Type B pancreatic cell (in vitro differentiated cells): ENCODE measurements around the gene KLK1. TPM values are rescaled to one million over a fixed set of nuclear protein-coding genes. Genes with fewer than 3 reads are reported as not detected.
A peak's percentile ranks its signal among the peaks of the same experiment; 100 is the strongest.

Experiments used
- DNase-seq: peaks from one replicate; pipeline ENCODE4 v3.0.0; 2021; ENCODE audit warnings: mixed read lengths; ENCODE audit not compliant: unreplicated experiment; ENCODE audit errors: extremely low spot score
- H3K27ac Mint-ChIP-seq: 2 replicates; pipeline ENCODE4 v1.8.0; 2021; ENCODE audit warnings: mild to moderate bottlenecking, mixed read lengths
- H3K27me3 Mint-ChIP-seq: 2 replicates; pipeline ENCODE4 v1.8.0; 2021; ENCODE audit warnings: mixed read lengths
- H3K36me3 Mint-ChIP-seq: 2 replicates; pipeline ENCODE4 v1.8.0; 2021; ENCODE audit warnings: mixed read lengths
- H3K4me1 Mint-ChIP-seq: one replicate; pipeline ENCODE4 v1.8.0; 2021; ENCODE audit warnings: mixed read lengths; ENCODE audit not compliant: unreplicated experiment
- H3K4me3 Mint-ChIP-seq: 2 replicates; pipeline ENCODE4 v1.8.0; 2021; ENCODE audit warnings: mild to moderate bottlenecking, mixed read lengths
- H3K9me3 Mint-ChIP-seq: 2 replicates; pipeline ENCODE4 v1.8.0; 2021; ENCODE audit warnings: mixed read lengths
- CTCF ChIP-seq: fragments of 200-600 bp; sonication (generic); conservative IDR thresholded peaks from 2 replicates; pipeline ENCODE4 v1.5.0; 2021; ENCODE audit warnings: antibody characterized with exemption, mild to moderate bottlenecking
- total RNA-seq: library from RNA; stranded (reverse); gene quantifications from 2 replicates; pipeline ENCODE4 v1.2.1, GENCODE V29; 2021; ENCODE audit warnings: low replicate concordance

The KLK1 gene
- total RNA-seq, 1 donor from 2014 or later, result 1.5 TPM

GRCh38 chr19:50861010-50861409 is 37.4 kb upstream of the KLK1 start:
- peaks cover 7% of the 10 kb centered on the region for H3K4me1 Mint-ChIP-seq

GRCh38 chr19:50859849-50860248 is 36.3 kb upstream of the KLK1 start:
- DNase-seq, result no peak
- H3K27me3 Mint-ChIP-seq, result peaks cover 72% of the 10 kb centered on the region
- no peaks in the 10 kb centered on the region for H3K36me3 Mint-ChIP-seq
- no peak overlapping the region for H3K27ac Mint-ChIP-seq
- TF ChIP-seq CTCF, result no peak
- peaks cover 7% of the 10 kb centered on the region for H3K4me1 Mint-ChIP-seq
- no peaks in the 10 kb centered on the region for H3K9me3 Mint-ChIP-seq
- no peak overlapping the region for H3K4me3 Mint-ChIP-seq

More at GRCh38 chr19:50861010-50861409, 37.4 kb upstream of the KLK1 start:
- Mint-ChIP-seq H3K36me3 (no peaks in the 10 kb centered on the region), H3K9me3 (no peaks in the 10 kb centered on the region), H3K27ac (no peak overlapping the region), H3K4me3 (no peak overlapping the region), H3K27me3 (peaks cover 66% of the 10 kb centered on the region)
- TF ChIP-seq CTCF, result no peak
- DNase-seq, result no peak

DNA sequence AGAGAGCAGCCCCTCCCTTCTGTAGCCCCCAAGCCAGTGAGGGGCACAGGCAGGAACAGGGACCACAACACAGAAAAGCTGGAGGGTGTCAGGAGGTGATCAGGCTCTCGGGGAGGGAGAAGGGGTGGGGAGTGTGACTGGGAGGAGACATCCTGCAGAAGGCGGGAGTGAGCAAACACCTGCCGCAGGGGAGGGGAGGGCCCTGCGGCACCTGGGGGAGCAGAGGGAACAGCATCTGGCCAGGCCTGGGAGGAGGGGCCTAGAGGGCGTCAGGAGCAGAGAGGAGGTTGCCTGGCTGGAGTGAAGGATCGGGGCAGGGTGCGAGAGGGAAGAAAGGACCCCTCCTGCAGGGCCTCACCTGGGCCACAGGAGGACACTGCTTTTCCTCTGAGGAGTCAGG is 35.3 kb upstream of the KLK1 start:
- no peak for TF ChIP-seq CTCF
- Mint-ChIP-seq H3K4me3 (no peak overlapping the region), H3K27me3 (peaks cover 75% of the 10 kb centered on the region), H3K36me3 (no peaks in the 10 kb centered on the region), H3K4me1 (peaks cover 7% of the 10 kb centered on the region), H3K27ac (peak overlapping the region; percentile 11), H3K9me3 (no peaks in the 10 kb centered on the region)
- no peak for DNase-seq

DNA sequence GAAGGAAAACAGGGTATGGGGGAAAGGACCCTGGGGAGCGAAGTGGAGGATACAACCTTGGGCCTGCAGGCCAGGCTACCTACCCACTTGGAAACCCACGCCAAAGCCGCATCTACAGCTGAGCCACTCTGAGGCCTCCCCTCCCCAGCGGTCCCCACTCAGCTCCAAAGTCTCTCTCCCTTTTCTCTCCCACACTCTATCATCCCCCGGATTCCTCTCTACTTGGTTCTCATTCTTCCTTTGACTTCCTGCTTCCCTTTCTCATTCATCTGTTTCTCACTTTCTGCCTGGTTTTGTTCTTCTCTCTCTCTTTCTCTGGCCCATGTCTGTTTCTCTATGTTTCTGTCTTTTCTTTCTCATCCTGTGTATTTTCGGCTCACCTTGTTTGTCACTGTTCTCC is 33.8 kb upstream of the KLK1 start:
- H3K27ac Mint-ChIP-seq, result no peak overlapping the region
- H3K9me3 Mint-ChIP-seq, result no peaks in the 10 kb centered on the region
- H3K4me3 Mint-ChIP-seq, result no peak overlapping the region
- peaks cover 7% of the 10 kb centered on the region for H3K4me1 Mint-ChIP-seq
- no peaks in the 10 kb centered on the region for H3K36me3 Mint-ChIP-seq
- TF ChIP-seq CTCF, result no peak
- H3K27me3 Mint-ChIP-seq, result peaks cover 72% of the 10 kb centered on the region
- no peak for DNase-seq

DNA sequence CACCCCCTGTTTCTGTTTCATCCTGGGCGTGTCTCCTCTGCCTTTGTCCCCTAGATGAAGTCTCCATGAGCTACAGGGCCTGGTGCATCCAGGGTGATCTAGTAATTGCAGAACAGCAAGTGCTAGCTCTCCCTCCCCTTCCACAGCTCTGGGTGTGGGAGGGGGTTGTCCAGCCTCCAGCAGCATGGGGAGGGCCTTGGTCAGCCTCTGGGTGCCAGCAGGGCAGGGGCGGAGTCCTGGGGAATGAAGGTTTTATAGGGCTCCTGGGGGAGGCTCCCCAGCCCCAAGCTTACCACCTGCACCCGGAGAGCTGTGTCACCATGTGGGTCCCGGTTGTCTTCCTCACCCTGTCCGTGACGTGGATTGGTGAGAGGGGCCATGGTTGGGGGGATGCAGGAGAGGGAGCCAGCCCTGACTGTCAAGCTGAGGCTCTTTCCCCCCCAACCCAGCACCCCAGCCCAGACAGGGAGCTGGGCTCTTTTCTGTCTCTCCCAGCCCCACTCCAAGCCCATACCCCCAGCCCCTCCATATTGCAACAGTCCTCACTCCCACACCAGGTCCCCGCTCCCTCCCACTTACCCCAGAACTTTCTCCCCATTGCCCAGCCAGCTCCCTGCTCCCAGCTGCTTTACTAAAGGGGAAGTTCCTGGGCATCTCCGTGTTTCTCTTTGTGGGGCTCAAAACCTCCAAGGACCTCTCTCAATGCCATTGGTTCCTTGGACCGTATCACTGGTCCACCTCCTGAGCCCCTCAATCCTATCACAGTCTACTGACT is 31.2 kb upstream of the KLK1 start, which contains the start of gene KLK3:
Gene KLK3 (plus strand): TSS at position 280 of the 775 bp plus-strand sequence. CDS start 41 bp downstream, at position 321.
- no peak for TF ChIP-seq CTCF
- H3K9me3 Mint-ChIP-seq, result no peaks in the 10 kb centered on the region
- H3K27ac Mint-ChIP-seq, result no peak within 1 kb of the TSS
- no peaks in the 10 kb centered on the region for H3K36me3 Mint-ChIP-seq
- no peak for DNase-seq
- no peak within 1 kb of the TSS for H3K4me3 Mint-ChIP-seq
- peaks cover 69% of the 10 kb centered on the region for H3K27me3 Mint-ChIP-seq
- peaks cover 7% of the 10 kb centered on the region for H3K4me1 Mint-ChIP-seq
